Bronchial epithelial cell (primary cell): Measurements from ENCODE around the gene SS18. TPM values are rescaled to one million over a fixed set of nuclear protein-coding genes. Genes with fewer than 3 reads are reported as not detected.

ENCODE experiments used
- DNase-seq: peaks from one replicate; pipeline ENCODE4 v3.0.0-alpha.2; 2010; ENCODE audit warnings: low read depth
- FAIRE-seq: peaks from 2 replicates; lab custom pipeline; 2011; peaks lifted over from hg19 to GRCh38; lab: Jason Lieb, UNC
- H3K27me3 ChIP-seq: 2 replicates; pipeline ENCODE4 v1.5.1; 2011; ENCODE audit warnings: low read length; ENCODE audit not compliant: control insufficient read depth, insufficient read depth
- H3K36me3 ChIP-seq: 2 replicates; pipeline ENCODE4 v1.5.1; 2011; ENCODE audit warnings: low read length; ENCODE audit not compliant: control insufficient read depth, insufficient read depth
- H3K4me3 ChIP-seq: 2 replicates; pipeline ENCODE4 v1.5.1; 2011; ENCODE audit warnings: mild to moderate bottlenecking, low read depth, low read length, control low read depth
- CTCF ChIP-seq: IDR thresholded peaks from 2 replicates; pipeline ENCODE4 v1.5.1; 2011; ENCODE audit warnings: mild to moderate bottlenecking, moderate library complexity, low read length, control low read depth, inconsistent platforms; ENCODE audit not compliant: insufficient read depth, severe bottlenecking
- total RNA-seq: library from RNA; depleted of rRNA; stranded (reverse); fragments of >200 nt; gene quantifications from 2 replicates; pipeline ENCODE4 v1.2.1, GENCODE V29; 2014

Gene SS18
- total RNA-seq, 1 donor from 2014 or later = 128 TPM

- H3K27me3 ChIP-seq = no peaks in the 10 kb centered on the region
- FAIRE-seq (no peak), DNase-seq (no peak)
- H3K4me3 ChIP-seq = no peak overlapping the region
- H3K36me3 ChIP-seq = peaks cover 7% of the 10 kb centered on the region
- no peak for TF ChIP-seq CTCF
Observed at GRCh38 chr18:26022585-26022984, 67.8 kb downstream of the SS18 start.

GRCh38 chr18:26021061-26021754, 69.2 kb downstream of the SS18 start:
- FAIRE-seq (no peak), DNase-seq (no peak)
- Histone ChIP-seq H3K4me3 (no peak overlapping the region), H3K36me3 (peaks cover 7% of the 10 kb centered on the region), H3K27me3 (no peaks in the 10 kb centered on the region)
- no peak for TF ChIP-seq CTCF

- Histone ChIP-seq H3K4me3 (no peak overlapping the region), H3K36me3 (peaks cover 6% of the 10 kb centered on the region), H3K27me3 (no peaks in the 10 kb centered on the region)
- FAIRE-seq (no peak), DNase-seq (no peak)
- TF ChIP-seq CTCF = no peak
Observed at GRCh38 chr18:26017929-26018328, 72.5 kb downstream of the SS18 start.

GRCh38 chr18:26014462-26014861, 76.0 kb downstream of the SS18 start:
- no peak for DNase-seq
- Histone ChIP-seq H3K27me3 (no peaks in the 10 kb centered on the region), H3K4me3 (no peak overlapping the region), H3K36me3 (peaks cover 4% of the 10 kb centered on the region)
- no peak for FAIRE-seq
- TF ChIP-seq CTCF = no peak

- Histone ChIP-seq H3K36me3 (no peaks in the 10 kb centered on the region), H3K4me3 (no peak overlapping the region), H3K27me3 (no peaks in the 10 kb centered on the region)
- no peak for FAIRE-seq
- no peak for DNase-seq
- TF ChIP-seq CTCF = no peak
Observed at GRCh38 chr18:26008619-26009018, 81.8 kb downstream of the SS18 start.

- no peak for TF ChIP-seq CTCF
- Histone ChIP-seq H3K27me3 (no peaks in the 10 kb centered on the region), H3K4me3 (no peak overlapping the region), H3K36me3 (no peaks in the 10 kb centered on the region)
- FAIRE-seq (no peak), DNase-seq (peak; percentile 12)
Observed at GRCh38 chr18:26008096-26008495, 82.3 kb downstream of the SS18 start.
